GM21526 (cell line): ENCODE results near the gene LSAMP.
"Not testable (repeated sequence)": the region's sequence is repeated elsewhere in the genome, so short reads cannot be mapped to it uniquely, and the experiment has no call there.

Source experiments
- ATAC-seq: cut with Tn5 transposase; IDR thresholded peaks from one replicate; pipeline ENCODE4 v1.9.1; 2021; ENCODE audit warnings: moderate library complexity; ENCODE audit not compliant: unreplicated experiment, low FRiP score

LSAMP gene

GRCh38 chr3:116253511-116253910 lies 191.8 kb downstream of the LSAMP start:
- ATAC-seq: no peak

GRCh38 chr3:116247605-116248004 lies 197.7 kb downstream of the LSAMP start:
- ATAC-seq: no peak

GRCh38 chr3:116246406-116246980 lies 198.8 kb downstream of the LSAMP start:
- ATAC-seq: no peak

- ATAC-seq: no peak
Measured at GRCh38 chr3:116242825-116243224, 202.5 kb downstream of the LSAMP start.

GRCh38 chr3:116241677-116242076 lies 203.6 kb downstream of the LSAMP start:
- ATAC-seq: no peak

DNA sequence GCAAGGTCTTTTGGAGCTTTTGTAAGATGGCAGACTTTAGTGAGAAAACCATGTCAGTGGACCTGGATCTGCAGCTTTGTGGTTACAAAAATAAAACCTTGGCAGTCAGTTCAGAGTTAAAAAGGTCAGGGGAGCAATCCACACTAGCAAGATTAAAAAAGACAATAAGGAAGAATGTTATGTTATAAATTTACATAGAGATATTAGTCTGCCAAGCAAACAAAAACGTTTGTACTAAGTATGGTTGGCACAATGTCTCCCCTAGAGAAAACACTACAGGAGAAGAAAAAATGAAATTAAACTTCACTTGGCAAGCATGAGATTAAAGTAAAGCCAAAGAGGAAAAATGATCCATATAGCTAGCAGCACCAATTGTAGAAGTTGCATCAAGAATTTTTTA lies 205.0 kb downstream of the LSAMP start:
- ATAC-seq: no peak

- no peak for ATAC-seq
Measured at GRCh38 chr3:116238846-116239565, 206.3 kb downstream of the LSAMP start.

DNA sequence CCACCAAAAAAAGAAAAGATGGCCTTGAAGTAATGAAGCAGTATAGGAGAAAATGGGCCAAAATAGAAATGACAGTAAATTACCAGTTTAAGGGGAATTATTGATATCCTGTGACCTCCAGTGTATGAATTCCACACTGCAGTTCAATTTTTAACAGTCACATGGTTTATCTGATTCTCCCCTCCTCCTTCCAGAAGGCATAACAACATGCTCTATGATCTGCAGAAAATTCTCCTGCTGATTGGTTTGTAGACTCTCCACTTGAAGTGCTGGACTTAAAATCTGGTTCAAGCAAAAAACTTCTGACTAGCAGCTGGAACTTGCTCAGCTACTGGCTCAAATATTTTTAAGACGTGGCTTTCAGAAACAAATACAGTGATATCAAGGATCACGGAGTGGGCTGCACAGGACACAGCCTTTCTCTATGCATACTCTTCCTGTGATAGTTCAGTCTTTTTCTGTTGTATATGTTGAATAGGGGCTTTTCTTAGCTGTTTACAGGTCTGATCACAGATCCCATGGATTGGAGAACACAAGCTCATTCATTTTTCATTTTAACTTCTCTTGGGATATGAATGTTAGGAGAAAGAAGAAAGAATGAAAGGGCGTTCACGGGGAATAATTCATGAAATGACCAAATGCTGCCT lies 211.5 kb downstream of the LSAMP start:
- no peak for ATAC-seq

- ATAC-seq: no peak
Measured at GRCh38 chr3:116230431-116231020, 214.8 kb downstream of the LSAMP start.

DNA sequence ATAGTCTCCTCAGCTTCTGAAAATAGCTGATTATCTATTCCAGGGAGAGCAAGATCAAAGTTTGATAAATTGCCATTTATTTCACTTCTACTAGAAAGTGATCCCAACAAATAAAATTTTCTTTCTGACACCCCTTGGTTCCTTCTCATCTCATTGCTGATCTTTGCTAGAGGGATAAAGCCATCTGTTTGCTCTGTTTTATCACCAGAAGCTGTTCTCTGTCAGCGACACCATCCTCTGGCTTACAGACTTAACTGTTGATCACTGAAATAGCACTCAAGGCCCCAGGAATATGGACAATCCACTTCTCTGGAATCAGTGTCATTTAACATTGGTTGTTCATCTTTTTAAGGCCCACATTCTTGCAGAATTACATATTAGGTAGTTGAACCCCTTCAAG lies 219.0 kb downstream of the LSAMP start:
- no peak for ATAC-seq

- ATAC-seq: no peak
Measured at GRCh38 chr3:116216761-116217160, 228.5 kb downstream of the LSAMP start.

GRCh38 chr3:116211901-116212300 lies 233.4 kb downstream of the LSAMP start:
- no peak for ATAC-seq

- not testable (repeated sequence) for ATAC-seq
Measured at GRCh38 chr3:116208830-116209229, 236.5 kb downstream of the LSAMP start.

DNA sequence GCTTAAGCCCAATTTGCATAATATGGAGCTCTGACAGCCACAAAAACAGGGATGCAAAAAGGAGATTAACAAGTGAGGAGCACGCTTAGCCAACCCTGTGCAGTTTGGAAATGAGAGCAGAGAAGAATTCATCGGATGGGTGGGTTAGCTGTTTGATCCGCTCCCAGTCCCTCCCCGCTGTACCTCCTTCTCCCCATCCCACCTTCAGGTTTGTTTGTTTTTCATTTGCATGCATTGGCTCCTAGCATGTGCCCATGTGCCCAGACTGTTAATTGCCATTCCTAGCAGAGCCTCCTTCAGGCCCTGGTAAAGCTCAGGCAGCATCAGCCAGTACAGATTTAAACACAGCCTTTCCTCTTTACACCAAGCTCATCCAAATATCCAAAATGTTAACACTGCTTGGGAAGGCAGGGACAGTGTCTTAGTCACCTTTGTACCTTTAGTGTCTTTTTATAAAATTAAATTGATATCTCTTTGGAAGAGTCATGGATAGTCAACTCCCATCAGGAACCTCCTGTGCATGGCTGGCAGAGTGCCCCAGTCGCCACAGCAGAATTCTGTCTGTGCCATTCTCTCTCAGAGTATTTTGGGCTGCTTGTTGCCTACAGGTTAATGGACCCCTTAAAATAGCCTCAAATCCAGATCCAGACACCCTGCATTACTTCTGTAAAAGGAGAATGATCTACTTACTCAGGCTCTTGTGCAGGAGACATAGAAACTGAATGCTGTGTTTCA lies 244.2 kb downstream of the LSAMP start:
- ATAC-seq: no peak

DNA sequence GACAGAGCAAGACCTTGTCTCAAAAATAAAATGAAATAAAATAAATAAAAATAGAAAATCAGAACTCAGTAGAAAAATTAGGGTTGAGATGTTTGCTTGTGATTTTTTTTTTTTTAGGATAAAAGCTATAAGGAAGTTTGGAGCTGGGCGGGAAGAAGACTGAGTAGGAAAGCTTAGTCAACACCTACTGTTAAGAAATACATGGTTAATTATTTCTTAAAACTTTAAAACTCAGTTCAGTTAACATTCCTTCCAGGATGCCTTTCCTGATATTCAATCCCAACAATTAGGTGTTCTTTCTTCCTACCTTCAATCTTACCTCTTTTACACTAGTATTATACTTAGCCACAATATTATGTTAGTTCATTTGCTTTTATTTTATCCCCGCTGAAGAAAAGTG lies 246.2 kb downstream of the LSAMP start:
- no peak for ATAC-seq

GRCh38 chr3:116198087-116198486 lies 247.2 kb downstream of the LSAMP start:
- no peak for ATAC-seq

DNA sequence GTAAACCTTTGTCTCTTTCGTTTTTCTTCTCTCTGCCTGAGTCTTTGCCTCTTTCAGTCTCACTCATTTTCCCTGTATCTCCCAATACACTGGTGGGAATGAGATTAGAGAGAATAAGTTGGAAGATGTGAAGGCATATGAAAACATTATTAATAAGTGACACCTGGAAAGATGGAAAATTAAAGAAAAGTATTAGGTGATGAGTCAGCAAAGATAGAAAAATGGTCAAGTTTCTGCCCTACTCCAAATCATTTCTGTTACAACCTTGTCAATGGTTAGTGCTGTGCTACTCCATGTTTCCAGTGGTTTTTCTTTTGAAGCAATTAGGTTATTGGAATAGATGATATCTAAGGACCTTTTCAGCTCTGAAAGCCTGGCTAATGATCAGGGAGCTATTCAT lies 252.8 kb downstream of the LSAMP start:
- ATAC-seq: no peak

DNA sequence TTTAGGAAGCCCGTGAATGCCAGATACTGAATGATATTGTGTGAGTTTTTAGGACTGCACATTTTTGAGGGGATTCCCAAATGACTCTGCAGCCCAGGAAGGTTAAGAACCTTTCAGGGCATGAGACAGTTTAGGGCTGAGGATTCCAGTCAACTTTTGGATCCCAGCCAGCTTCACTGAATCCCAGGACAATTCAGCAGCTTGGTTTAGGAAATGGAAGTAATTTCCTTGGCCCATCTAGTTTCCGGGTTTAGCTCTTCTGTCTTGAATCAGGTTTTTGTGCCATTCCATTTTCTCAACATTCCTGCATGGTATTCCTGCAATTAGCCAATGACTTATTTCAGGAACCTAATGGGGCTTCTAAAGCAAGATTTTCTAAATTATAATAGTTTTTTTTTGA lies 253.9 kb downstream of the LSAMP start:
- no peak for ATAC-seq

DNA sequence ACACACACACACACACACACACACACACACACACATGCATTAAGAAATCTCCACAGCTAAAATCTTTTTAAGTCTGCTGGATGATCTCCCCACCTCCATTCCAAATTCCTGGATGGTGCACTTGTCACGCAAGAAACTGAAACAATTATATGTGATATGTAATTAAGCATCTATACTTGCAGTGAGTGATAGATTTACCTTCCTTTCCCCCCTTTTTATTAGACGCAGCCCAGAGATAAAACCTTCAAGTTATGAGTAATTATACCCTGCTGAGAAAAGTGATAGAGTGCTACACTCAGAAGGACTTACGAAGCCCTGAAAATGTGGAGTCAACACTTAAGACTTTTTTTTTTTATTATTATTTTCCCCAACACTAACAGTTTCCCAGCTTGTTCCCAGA lies 255.2 kb downstream of the LSAMP start:
- ATAC-seq: no peak

DNA sequence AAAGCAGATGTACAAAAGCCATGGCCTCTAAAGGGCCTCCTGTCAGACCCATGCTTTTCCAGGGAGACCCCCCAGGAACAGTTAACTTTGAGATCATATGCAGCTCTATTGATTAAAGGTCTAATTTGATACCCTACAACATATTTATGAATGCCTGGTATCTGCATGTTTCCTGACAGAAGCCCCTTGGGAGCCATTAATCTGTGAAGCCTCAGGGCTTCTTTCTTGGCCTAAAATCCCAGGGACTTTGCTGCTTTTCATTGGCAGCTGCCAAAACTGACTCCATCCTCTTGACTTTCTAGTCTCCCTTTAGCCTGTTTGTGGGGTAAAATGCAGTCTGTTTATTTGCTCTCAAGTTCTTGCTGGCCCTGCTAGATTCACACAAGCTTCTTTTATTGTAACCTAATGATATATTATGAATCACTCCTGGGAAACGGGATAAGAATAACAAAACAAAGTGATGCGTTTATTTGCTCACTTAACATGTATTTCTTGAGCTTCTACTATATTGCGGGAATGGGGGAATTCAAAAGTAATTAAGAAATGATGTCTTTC lies 257.0 kb downstream of the LSAMP start:
- no peak for ATAC-seq

DNA sequence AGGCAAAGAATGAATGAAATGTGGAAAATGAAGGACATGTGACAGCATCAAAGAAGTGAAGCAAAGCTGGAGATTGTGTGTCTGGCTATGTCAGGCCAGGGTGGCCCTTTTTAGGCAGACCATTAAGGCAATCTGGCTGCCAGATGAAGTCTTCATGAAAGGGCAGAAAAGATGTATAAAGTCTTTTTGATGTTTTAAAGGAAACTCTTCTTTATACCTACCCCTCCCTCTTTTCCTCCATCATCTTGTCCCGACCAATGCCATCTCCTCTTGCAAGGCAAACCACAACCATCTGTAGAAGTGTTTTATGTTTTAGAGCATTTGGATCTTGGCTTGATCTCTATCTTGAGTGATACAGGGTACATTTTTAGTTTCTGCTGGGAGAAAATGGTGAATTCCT lies 259.2 kb downstream of the LSAMP start:
- no peak for ATAC-seq
